RWPE1 (cell line): ENCODE data around the gene MAT2A.
"Not testable (repeated sequence)": the region's sequence is repeated elsewhere in the genome, so short reads cannot be mapped to it uniquely, and the experiment has no call there.

Experiments used
- CTCF ChIA-PET: fragments of 350-600 bp; sonication (Branson Sonifier 250); formaldehyde crosslinking; extraction: SDS; loops from one replicate; lab custom pipeline; 2021; lab: Yijun Ruan, JAX
- POLR2A ChIA-PET: fragments of 400-600 bp; formaldehyde crosslinking; extraction: SDS; loops from one replicate; lab custom pipeline; 2020; ENCODE audit warnings: antibody characterized with exemption; ENCODE audit not compliant: low non-redundant PET; lab: Yijun Ruan, JAX
- DNase-seq: peaks from one replicate; pipeline ENCODE4 v3.0.0; 2012; ENCODE audit warnings: low spot score
- H3K27ac ChIP-seq: fragments of 450-650 bp; 2 replicates; pipeline ENCODE4 v1.5.1; 2017
- TF ChIP-seq, protein P1 (sequence below): fragments of 450-650 bp; conservative IDR thresholded peaks from 2 replicates; pipeline ENCODE4 v1.5.1; 2017; ENCODE audit warnings: low read depth, mild to moderate bottlenecking

Gene MAT2A

DNA sequence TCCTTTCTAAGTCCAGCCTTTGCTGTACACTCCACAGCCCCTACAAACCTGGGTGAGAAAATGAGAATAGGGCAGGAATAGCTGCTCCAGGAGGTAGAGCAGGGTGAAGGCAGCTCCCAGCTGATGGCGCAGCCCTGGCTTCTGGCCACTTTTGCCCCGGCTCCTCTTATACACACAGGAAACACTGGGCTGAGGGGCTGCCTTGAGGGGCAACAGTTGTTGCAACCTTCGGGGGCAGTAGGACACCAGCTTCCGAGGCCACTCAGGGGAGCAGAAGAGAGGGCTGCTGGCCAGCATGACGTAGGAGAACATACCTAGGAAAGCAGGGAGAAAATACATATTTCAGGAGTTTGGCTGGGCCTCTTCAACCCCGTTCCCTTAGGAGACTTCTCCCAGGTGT lies 14.2 kb downstream of the MAT2A start:
- DNase-seq, result no peak
- H3K27ac ChIP-seq, result peak overlapping the region; percentile 34
- CTCF ChIA-PET, result interaction anchor here (0.9 to 3.3 kb wide), 2 partner anchors 132 to 133 kb away, joined by 4 to 40 read pairs; no protein-coding TSS in a partner anchor
- POLR2A ChIA-PET, result no interaction called here
- TF ChIP-seq, protein P1, sequence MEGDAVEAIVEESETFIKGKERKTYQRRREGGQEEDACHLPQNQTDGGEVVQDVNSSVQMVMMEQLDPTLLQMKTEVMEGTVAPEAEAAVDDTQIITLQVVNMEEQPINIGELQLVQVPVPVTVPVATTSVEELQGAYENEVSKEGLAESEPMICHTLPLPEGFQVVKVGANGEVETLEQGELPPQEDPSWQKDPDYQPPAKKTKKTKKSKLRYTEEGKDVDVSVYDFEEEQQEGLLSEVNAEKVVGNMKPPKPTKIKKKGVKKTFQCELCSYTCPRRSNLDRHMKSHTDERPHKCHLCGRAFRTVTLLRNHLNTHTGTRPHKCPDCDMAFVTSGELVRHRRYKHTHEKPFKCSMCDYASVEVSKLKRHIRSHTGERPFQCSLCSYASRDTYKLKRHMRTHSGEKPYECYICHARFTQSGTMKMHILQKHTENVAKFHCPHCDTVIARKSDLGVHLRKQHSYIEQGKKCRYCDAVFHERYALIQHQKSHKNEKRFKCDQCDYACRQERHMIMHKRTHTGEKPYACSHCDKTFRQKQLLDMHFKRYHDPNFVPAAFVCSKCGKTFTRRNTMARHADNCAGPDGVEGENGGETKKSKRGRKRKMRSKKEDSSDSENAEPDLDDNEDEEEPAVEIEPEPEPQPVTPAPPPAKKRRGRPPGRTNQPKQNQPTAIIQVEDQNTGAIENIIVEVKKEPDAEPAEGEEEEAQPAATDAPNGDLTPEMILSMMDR, result no peak

DNA sequence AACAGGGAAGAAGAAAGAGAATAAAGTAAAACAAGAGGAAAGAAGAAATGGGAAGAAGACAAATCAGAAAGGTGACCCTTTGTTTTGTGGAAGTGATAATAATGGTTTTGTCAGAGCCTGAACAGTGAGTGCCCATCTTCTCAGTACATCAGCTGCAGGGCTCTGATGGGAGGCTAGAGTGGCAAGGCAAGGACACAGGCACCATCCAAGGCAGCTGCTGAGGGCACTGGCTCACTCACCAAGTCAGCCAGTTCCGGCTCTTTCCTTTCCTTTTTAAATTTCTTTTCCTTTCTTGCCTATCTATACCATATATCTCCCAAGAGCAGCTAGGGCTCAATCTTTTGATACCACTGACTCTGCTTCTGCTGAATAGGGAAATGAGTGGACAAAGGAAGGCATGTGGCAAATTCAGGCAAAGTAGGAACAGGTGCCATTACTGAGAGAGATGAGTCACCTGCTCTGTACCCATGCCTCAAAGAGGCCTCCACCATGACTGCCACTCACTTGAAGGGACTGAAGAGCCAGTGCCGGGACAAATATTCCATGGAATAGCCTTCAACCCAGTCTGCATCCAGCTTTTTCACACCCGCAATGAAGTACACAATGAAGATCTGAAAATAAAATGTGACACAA lies 16.1 kb downstream of the MAT2A start:
- no peak overlapping the region for H3K27ac ChIP-seq
- DNase-seq, result no peak
- ChIA-PET CTCF (interaction anchor here (0.7 kb wide), 1 partner anchor 176 kb away, joined by 3 read pairs; no protein-coding TSS in a partner anchor), POLR2A (no interaction called here)
- TF ChIP-seq, protein P1, result no peak

DNA sequence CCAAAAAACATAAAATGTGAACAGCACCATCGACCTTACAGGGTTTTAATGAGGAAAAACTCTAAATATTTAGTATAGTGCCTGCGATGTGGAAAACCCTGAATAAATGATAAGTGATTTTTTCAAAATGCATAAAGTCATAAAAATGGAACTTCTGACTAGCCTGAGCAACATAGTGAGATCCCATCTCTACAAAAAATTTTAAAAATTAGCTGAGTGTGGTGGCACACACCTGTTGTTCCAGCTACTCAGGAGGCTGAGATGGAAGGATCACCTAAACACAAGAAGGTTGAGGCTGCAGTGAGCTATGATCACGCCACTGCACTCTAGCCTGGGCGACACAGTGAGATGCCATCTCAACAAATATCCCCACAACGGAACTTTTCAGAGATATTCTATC lies 18.2 kb downstream of the MAT2A start:
- CTCF ChIA-PET, result interaction anchor here (0.5 to 1.2 kb wide), 2 partner anchors 18 to 540 kb away, joined by 3 to 6 read pairs; partner anchors contain the start of gene MAT2A
- DNase-seq, result no peak

DNA sequence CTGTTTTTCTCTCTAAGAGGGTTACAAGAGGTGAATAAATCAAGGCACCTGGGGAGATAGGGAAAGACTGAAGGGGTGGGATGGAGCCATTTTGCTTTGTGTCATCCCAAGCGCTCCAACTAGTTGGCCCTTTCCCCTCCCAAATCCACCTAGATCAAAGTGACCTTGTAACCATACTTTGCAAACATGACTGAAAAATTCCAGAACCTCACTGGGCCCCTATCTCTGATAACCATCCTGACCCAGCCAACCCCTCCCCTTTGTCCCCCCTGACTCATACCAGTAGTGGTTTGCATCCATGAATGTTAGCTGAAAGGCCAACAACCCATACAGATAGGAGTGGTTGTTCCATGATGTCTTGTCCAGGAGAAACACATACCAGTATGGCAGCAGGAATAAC lies 19.2 kb downstream of the MAT2A start:
- TF ChIP-seq, protein P1, result no peak
- ChIA-PET CTCF (no interaction called here), POLR2A (no interaction called here)
- no peak for DNase-seq
- H3K27ac ChIP-seq, result no peak overlapping the region

More for the DNA sequence above, 18.2 kb downstream of the MAT2A start:
- H3K27ac ChIP-seq, result no peak overlapping the region
- POLR2A ChIA-PET, result interaction anchor here (0.6 kb wide), 1 partner anchor 13 kb away, joined by 3 read pairs; no protein-coding TSS in a partner anchor
- TF ChIP-seq, protein P1, result no peak

DNA sequence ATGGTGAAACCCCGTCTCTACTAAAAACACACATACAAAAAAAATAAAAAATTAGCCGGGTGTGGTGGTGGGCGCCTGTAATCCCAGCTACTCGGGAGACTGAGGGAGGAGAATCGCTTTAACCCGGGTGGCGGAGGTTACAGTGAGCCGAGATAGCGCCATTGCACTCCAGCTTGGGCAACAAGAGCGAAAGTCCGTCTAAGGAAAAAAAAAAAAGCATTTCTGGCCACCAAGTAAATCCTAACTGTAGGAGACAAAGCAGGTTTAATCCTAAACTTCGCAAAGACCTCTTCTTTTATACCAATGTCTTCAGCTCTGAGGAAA lies 21.4 kb downstream of the MAT2A start:
- ChIA-PET POLR2A (interaction anchor here (0.6 to 1.0 kb wide), 2 partner anchors 8 to 17 kb away, joined by 4 to 5 read pairs; partner anchors contain the start of gene VAMP8), CTCF (interaction anchor here (0.7 to 1.1 kb wide), 3 partner anchors 8 to 286 kb away, joined by 3 to 6 read pairs (median 4); no protein-coding TSS in a partner anchor)
- DNase-seq, result not testable (repeated sequence)
- H3K27ac ChIP-seq, result peak overlapping the region; percentile 82

DNA sequence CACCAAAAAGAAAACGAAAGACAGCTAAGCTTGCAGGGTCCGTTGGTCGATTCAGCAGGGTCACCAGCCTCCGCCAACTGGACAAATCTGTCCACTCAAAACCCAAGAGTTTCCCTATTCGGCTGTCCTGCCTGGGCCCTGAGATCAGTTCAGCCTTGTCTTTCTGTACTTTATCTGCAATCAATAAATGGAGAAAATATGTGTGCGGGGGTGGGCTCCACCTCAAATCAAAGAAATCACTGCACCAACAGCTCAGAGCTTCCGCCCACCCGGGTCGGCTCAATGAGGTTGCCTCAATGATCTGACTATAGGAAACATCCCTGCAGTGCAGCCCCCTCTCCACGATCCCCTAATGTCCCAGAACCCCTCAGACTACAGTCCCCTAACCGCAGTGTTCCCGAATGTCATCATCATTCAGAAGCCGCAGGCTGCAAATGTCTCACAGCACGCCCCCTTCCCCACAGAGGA lies 21.9 kb downstream of the MAT2A start:
- ChIA-PET POLR2A (interaction anchor here (0.6 to 1.0 kb wide), 2 partner anchors 9 to 16 kb away, joined by 4 to 5 read pairs; partner anchors contain the start of gene VAMP8), CTCF (interaction anchor here (1.1 kb wide), 1 partner anchor 9 kb away, joined by 3 read pairs; no protein-coding TSS in a partner anchor)
- DNase-seq, result no peak
- TF ChIP-seq, protein P1, result no peak
- peak overlapping the region; percentile 82 for H3K27ac ChIP-seq
